CD14-positive monocyte (primary cell): Measurements from ENCODE around the gene KLHDC2. TPM values are rescaled to one million over a fixed set of nuclear protein-coding genes. Genes with fewer than 3 reads are reported as not detected.
"Not testable (repeated sequence)": the region's sequence is repeated elsewhere in the genome, so short reads cannot be mapped to it uniquely, and the experiment has no call there.

Source experiments
- DNase-seq, 3 donors: peaks; one replicate each; pipeline ENCODE4 v3.0.0-alpha.2; 2011 to 2022
- H2AFZ ChIP-seq: 2 replicates; pipeline ENCODE4 v1.6.0; 2012; ENCODE audit warnings: mild to moderate bottlenecking, low read depth, low read length, inconsistent platforms; ENCODE audit not compliant: insufficient read depth, poor library complexity, severe bottlenecking
- H3K27ac ChIP-seq, 2 donors: 1 replicate in 1 of 2; 2 replicates in 1 of 2; pipeline ENCODE4 v1.5.1; 2012 to 2013; ENCODE audit warnings: low read length in 2 of 2, control low read depth in 1 of 2, inconsistent platforms in 1 of 2, low read depth in 1 of 2, mild to moderate bottlenecking in 1 of 2
- H3K27me3 ChIP-seq, 2 donors: one replicate each; pipeline versions ENCODE4 v1.6.0 to v1.6.1; 2011 to 2013; ENCODE audit warnings: low read length in 2 of 2; ENCODE audit not compliant: control insufficient read depth in 2 of 2, insufficient read depth in 2 of 2
- H3K36me3 ChIP-seq, 2 donors: replicated peaks in 1 of 2; 1 replicate in 1 of 2; 2 replicates in 1 of 2; pipeline versions ENCODE4 v1.5.1 to v1.6.1; 2012 to 2013; ENCODE audit warnings: low read length in 2 of 2, control low read depth in 1 of 2, inconsistent platforms in 1 of 2, mild to moderate bottlenecking in 1 of 2; ENCODE audit not compliant: insufficient read depth in 2 of 2, control insufficient read depth in 1 of 2
- H3K4me1 ChIP-seq, 2 donors: 1 replicate in 1 of 2; 2 replicates in 1 of 2; pipeline versions ENCODE4 v1.5.1 to v1.6.1; 2012 to 2013; ENCODE audit warnings: low read length in 2 of 2, control low read depth in 1 of 2, inconsistent platforms in 1 of 2, mild to moderate bottlenecking in 1 of 2, moderate library complexity in 1 of 2; ENCODE audit not compliant: insufficient read depth in 2 of 2, control insufficient read depth in 1 of 2
- H3K4me2 ChIP-seq: replicated peaks from 2 replicates; pipeline ENCODE3; 2012; ENCODE audit warnings: low read length, moderate library complexity, mild to moderate bottlenecking; ENCODE audit not compliant: poor library complexity, severe bottlenecking; ENCODE audit errors: extremely low read depth
- H3K4me3 ChIP-seq, 3 experiments: fragments of 200-600 bp in 1 of 3; sonication (generic) in 1 of 3; replicated peaks in 1 of 3; 1 replicate in 2 of 3; 2 replicates in 1 of 3; pipeline ENCODE4 v1.5.1; 2011 to 2013; ENCODE audit warnings: low read length in 3 of 3, mild to moderate bottlenecking in 3 of 3, control low read depth in 2 of 3, low read depth in 2 of 3, inconsistent platforms in 1 of 3, moderate library complexity in 1 of 3
- H3K79me2 ChIP-seq: 2 replicates; pipeline ENCODE4 v1.6.0; 2012; ENCODE audit warnings: mild to moderate bottlenecking, control low read depth, inconsistent platforms, low read length, moderate library complexity; ENCODE audit not compliant: insufficient read depth
- H3K9ac ChIP-seq: 2 replicates; pipeline ENCODE4 v1.6.0; 2017; ENCODE audit warnings: low read length, mild to moderate bottlenecking; ENCODE audit not compliant: insufficient read depth, poor library complexity, severe bottlenecking
- H3K9me3 ChIP-seq, 2 donors: replicated peaks in 1 of 2; 1 replicate in 1 of 2; 2 replicates in 1 of 2; pipeline versions ENCODE4 v1.5.1 to v1.6.1; 2012 to 2013; ENCODE audit warnings: low read length in 2 of 2, control low read depth in 1 of 2; ENCODE audit not compliant: control insufficient read depth in 1 of 2, insufficient read depth in 1 of 2
- H4K20me1 ChIP-seq: 2 replicates; pipeline ENCODE4 v1.6.0; 2012; ENCODE audit warnings: mild to moderate bottlenecking, low read length, control low read depth, moderate library complexity; ENCODE audit not compliant: insufficient read depth
- H3K27ac Mint-ChIP-seq, 7 donors: one replicate each; pipeline ENCODE4 v1.8.0; 2020; ENCODE audit warnings: mild to moderate bottlenecking in 7 of 7, mixed read lengths in 7 of 7, moderate library complexity in 6 of 7, inconsistent platforms in 2 of 7
- H3K27me3 Mint-ChIP-seq, 3 donors: one replicate each; pipeline ENCODE4 v1.8.0; 2021 to 2022; ENCODE audit warnings: low read depth in 3 of 3, mild to moderate bottlenecking in 3 of 3, mixed read lengths in 3 of 3, moderate library complexity in 3 of 3, inconsistent platforms in 1 of 3
- H3K36me3 Mint-ChIP-seq, 2 donors: one replicate each; pipeline ENCODE4 v1.8.0; 2020; ENCODE audit warnings: mixed read lengths in 2 of 2, inconsistent platforms in 1 of 2, mild to moderate bottlenecking in 1 of 2
- H3K4me1 Mint-ChIP-seq: one replicate; pipeline ENCODE4 v1.8.0; 2020; ENCODE audit warnings: mild to moderate bottlenecking, mixed read lengths
- H3K4me3 Mint-ChIP-seq, 2 donors: one replicate each; pipeline ENCODE4 v1.8.0; 2020; ENCODE audit warnings: mild to moderate bottlenecking in 2 of 2, mixed read lengths in 2 of 2, moderate library complexity in 1 of 2
- H3K9me3 Mint-ChIP-seq, 7 donors: one replicate each; pipeline ENCODE4 v1.8.0; 2020 to 2022; ENCODE audit warnings: mixed read lengths in 7 of 7, mild to moderate bottlenecking in 6 of 7, moderate library complexity in 6 of 7, inconsistent platforms in 2 of 7
- WGBS: methylation state at CpG from one replicate; pipeline ENCODE4 v1.1.5; 2013; ENCODE audit warnings: missing lambda C conversion rate; ENCODE audit not compliant: insufficient coverage; 5-methylcytosine and 5-hydroxymethylcytosine counted together
- intact Hi-C, 2 donors: fragments of 100-400 bp; cut with micrococcal nuclease; formaldehyde crosslinking; loops; one replicate each; pipeline versions ENCODE4 v1.15.0 to v1.15.1; 2023
- polyA plus RNA-seq, 3 donors: library from polyadenylated mRNA; depleted of rRNA in 1 of 3; unstranded in 2 of 3; stranded (reverse) in 1 of 3; fragments of 300-500 nt in 2 of 3; fragments of >200 nt in 1 of 3; fragmentation: Illumina TruSeq in 2 of 3; gene quantifications; 1 replicate in 2 of 3; 2 replicates in 1 of 3; pipeline ENCODE4 v1.2.3, GENCODE V29; 2012 to 2021
- TF ChIP-seq, protein P1 (sequence below): fragments of 200-600 bp; IDR thresholded peaks from one replicate; pipeline ENCODE4 v1.8.0; 2022; ENCODE audit warnings: antibody characterized with exemption, mild to moderate bottlenecking

The KLHDC2 gene
- polyA plus RNA-seq, 3 donors, result 27.3 to 45.9 (median 43.1) TPM

DNA sequence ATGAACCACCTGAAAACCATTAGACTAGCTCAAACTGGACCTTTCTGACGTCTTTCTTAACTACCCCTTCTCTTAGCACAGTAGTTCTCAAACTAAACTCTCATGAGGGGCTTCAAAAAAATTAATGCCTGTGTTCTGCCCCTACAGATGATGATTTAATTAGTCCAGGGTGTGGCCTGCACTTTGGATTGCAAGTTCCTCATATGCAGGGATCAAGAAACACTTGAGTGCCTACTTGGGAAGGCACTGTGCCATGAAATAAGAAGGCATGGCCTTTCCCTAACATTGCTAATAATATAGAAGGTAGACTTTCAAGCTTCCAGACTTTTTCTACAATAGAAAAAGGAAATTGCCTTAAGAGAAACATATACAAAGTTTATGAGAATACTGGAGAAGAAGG, 22.8 kb upstream of the KLHDC2 start:
- intact Hi-C loops, result no loop called here
- Mint-ChIP-seq H3K27ac (no peak overlapping the region), H3K4me3 (no peak overlapping the region), H3K27me3 (peaks cover 0 to under 1% (median 0%) of the 10 kb centered on the region in 3 donors), H3K36me3 (peaks cover 22 to 23% of the 10 kb centered on the region in 2 donors), H3K9me3 (no peaks in the 10 kb centered on the region), H3K4me1 (no peaks in the 10 kb centered on the region)
- Histone ChIP-seq H3K9ac (no peak overlapping the region), H3K4me1 (no peaks in the 10 kb centered on the region), H3K9me3 (no peaks in the 10 kb centered on the region), H3K4me3 (no peak overlapping the region), H2AFZ (no peak overlapping the region), H3K79me2 (no peaks in the 10 kb centered on the region), H3K4me2 (no peak overlapping the region), H3K27me3 (no peaks in the 10 kb centered on the region), H4K20me1 (no peaks in the 10 kb centered on the region), H3K36me3 (peaks cover 0 to 4% of the 10 kb centered on the region in 2 donors), H3K27ac (no peak overlapping the region)
- WGBS, result no CpG with 5 or more reads among the region's 1 CpG
- TF ChIP-seq, protein P1, sequence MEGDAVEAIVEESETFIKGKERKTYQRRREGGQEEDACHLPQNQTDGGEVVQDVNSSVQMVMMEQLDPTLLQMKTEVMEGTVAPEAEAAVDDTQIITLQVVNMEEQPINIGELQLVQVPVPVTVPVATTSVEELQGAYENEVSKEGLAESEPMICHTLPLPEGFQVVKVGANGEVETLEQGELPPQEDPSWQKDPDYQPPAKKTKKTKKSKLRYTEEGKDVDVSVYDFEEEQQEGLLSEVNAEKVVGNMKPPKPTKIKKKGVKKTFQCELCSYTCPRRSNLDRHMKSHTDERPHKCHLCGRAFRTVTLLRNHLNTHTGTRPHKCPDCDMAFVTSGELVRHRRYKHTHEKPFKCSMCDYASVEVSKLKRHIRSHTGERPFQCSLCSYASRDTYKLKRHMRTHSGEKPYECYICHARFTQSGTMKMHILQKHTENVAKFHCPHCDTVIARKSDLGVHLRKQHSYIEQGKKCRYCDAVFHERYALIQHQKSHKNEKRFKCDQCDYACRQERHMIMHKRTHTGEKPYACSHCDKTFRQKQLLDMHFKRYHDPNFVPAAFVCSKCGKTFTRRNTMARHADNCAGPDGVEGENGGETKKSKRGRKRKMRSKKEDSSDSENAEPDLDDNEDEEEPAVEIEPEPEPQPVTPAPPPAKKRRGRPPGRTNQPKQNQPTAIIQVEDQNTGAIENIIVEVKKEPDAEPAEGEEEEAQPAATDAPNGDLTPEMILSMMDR, result no peak
- DNase-seq, result no peak

DNA sequence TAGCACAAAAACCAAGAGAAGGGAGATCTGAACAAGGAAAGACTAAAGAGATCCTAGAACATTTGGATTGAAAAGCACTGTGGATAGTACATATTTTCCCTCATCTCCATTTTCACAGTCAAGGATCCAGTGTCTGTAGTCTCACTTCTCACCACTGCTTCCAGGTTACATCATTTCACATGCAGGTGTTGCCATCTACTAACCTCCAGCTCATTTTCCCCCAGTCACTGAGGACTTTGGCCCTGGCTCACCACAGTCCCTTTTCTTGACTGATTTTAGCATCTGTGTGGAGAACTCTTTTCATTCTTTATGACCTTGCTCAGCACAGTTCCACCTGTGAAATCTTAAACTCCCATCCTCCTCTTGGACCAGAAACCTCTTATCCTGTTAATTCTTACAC, 21.5 kb upstream of the KLHDC2 start:
- H3K36me3 ChIP-seq, result not testable (repeated sequence)
- peaks cover 18 to 22% of the 10 kb centered on the region in 2 donors for H3K36me3 Mint-ChIP-seq

More for the DNA sequence above, 21.5 kb upstream of the KLHDC2 start:
- H3K27ac ChIP-seq, H3K4me1 Mint-ChIP-seq, H4K20me1 ChIP-seq, H2AFZ ChIP-seq, H3K9ac ChIP-seq, H3K4me1 ChIP-seq, H3K27me3 Mint-ChIP-seq, H3K9me3 Mint-ChIP-seq, H3K4me3 Mint-ChIP-seq, H3K79me2 ChIP-seq, H3K4me2 ChIP-seq, H3K9me3 ChIP-seq, intact Hi-C loops, DNase-seq, H3K4me3 ChIP-seq, H3K27me3 ChIP-seq: not testable (repeated sequence)
- H3K27ac Mint-ChIP-seq, result peak overlapping the region in 1 of 7 donors; percentile 32
